VCaP (cell line): Measurements from ENCODE around the gene AVL9.

ENCODE experiments used
- H3K27ac ChIP-seq: fragments of 450-650 bp; 2 replicates; pipeline ENCODE4 v1.5.1; 2017
- TF ChIP-seq, protein P1 (sequence below): fragments of 450-650 bp; conservative IDR thresholded peaks from 2 replicates; pipeline ENCODE4 v1.5.1; 2017; ENCODE audit warnings: mild to moderate bottlenecking, moderate library complexity

Gene AVL9

DNA sequence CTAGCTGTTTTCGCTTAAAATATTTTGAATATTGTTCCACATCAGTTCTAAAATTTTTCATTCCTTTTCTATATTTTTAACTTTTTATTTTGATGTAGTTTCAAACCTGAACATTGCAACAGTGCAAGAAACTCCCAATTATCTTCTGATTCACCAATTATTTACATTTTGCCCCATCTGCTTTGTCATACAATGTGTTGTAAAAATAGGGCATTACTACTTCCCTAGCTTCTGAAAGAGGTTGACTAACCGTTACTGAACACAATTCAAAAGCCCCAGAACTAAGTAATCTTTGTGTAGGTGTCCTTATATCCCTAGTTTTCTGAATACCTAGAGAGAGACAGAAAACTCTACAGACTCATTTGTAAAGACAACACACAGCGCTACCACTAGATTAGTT, 86.7 kb downstream of the AVL9 start:
- TF ChIP-seq, protein P1, sequence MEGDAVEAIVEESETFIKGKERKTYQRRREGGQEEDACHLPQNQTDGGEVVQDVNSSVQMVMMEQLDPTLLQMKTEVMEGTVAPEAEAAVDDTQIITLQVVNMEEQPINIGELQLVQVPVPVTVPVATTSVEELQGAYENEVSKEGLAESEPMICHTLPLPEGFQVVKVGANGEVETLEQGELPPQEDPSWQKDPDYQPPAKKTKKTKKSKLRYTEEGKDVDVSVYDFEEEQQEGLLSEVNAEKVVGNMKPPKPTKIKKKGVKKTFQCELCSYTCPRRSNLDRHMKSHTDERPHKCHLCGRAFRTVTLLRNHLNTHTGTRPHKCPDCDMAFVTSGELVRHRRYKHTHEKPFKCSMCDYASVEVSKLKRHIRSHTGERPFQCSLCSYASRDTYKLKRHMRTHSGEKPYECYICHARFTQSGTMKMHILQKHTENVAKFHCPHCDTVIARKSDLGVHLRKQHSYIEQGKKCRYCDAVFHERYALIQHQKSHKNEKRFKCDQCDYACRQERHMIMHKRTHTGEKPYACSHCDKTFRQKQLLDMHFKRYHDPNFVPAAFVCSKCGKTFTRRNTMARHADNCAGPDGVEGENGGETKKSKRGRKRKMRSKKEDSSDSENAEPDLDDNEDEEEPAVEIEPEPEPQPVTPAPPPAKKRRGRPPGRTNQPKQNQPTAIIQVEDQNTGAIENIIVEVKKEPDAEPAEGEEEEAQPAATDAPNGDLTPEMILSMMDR, result no peak
- no peak overlapping the region for H3K27ac ChIP-seq

DNA sequence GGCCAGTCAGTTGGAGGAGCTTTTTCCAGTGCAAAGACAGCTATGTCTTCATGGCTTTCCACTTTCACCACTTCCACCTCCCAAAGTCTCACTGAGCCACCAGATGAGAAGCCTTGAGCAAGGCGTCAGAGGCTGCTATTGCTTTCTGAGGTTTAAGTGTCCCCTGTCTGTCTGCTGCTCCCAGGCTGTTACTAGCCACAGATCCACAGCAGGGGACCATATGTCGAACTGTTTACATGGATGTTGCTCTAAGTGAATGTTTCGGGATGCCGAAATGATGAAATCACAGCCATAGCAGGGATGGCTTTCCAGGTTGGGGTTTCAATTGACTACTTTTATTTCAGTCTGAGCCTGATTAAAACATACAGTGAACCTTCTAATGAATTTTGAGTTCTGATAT, 88.5 kb downstream of the AVL9 start:
- TF ChIP-seq, protein P1, result no peak
- H3K27ac ChIP-seq, result no peak overlapping the region

DNA sequence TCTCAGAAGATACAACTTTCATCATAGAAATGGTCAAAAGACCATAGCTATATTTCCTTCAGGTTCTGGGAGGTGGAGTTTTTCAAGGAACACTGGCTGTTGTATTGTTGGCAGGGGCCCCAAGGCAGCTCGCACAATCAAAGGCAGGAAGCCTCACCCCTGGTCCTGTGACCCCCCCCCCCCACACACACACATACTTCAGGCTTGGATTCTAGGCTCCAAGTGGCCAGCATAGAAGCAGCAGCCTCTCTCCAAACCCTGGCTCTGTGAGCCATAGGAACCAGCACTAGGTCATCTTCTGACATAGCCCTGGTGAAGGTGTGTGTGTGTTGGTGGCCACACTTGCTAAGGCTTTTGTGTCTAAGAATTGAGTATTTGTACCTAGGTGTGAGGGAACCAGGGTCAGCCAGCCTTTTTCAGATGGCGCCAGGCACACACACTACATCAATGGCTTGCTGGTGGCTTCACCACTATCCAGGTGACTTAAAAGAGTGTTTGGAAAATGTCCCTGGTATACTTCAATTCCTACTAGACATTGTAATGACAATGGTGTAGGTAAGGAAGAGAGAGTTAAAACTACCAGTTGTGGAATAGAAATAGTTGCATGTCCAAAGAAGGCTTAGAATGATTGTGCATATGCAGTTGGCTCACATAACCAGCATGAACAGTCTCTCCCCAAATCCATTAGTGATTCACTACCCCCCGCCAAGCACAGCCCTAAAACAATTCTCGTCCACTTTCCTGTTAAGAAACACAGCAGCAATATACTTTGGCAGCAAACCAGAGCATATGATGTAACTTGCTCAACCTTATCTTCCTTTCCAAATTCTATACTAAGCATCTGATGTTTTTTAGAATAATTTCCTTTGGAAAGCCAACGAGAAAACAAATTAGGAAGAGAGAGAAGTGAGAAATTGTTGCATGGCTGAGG, 91.3 kb downstream of the AVL9 start:
- TF ChIP-seq, protein P1, result no peak
- H3K27ac ChIP-seq, result no peak overlapping the region

DNA sequence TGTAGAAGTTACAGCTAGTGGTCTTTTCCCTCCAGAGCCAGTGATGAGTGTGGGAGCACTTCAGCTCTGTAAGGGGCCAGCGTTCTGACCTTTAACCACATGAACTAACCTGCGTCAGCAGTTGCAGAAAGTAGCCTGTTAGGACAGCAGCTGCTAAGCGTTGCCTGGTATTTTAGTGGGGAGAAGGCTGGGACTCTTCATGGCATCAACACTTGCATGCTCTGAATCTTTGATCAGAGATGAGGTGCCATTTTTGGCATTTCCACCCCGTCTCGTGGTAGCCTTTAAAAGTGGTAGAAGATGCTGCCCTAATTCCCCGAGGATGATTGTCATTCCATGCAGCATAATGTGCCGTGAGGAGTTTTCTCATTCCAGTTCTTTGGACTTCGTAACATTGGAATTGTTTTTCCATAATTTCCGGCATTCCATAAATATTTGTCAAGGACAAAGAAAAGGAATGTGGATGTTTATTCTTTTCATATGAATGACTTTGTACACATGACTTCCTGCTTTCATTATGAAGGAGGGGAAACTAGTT, 92.2 kb downstream of the AVL9 start:
- TF ChIP-seq, protein P1, result no peak
- no peak overlapping the region for H3K27ac ChIP-seq

DNA sequence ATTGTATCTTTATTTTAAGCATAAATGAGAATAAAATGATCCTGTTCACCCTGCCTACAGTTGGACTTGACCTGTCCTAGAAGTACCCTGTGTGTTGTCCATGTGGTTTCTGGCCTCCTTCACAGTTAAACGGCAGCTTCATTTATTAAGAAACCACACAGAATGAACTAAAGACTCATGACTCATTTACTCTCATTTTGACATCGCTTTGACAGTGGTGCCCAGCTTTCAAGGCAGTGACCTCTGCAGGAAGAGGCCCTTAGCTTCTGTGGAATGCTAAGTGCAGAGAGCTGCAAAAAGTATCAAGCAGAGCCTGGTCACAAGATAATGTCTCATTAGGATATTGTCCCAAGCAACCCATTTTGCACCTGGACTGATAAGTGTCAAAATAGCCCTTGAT, 93.4 kb downstream of the AVL9 start:
- no peak overlapping the region for H3K27ac ChIP-seq
- TF ChIP-seq, protein P1, result no peak

DNA sequence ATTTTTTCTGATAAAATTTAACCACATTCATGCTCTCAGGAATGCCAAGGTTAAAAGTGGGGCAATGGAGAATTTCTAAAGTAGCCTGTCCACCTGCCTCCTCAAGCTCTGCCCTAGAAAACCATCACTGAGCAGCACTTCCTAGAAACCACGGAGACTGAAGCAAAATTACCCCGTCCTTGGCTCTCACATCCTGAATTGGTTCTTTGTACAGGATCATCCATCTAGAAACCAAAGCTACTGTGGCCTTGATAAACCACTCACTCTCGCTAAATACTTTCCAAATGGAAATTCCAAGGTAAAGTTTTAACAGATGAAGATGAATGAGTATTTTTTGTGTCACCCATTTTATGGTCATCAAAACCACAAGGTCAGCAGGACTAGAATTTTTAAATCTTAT, 96.6 kb downstream of the AVL9 start:
- TF ChIP-seq, protein P1, result no peak
- H3K27ac ChIP-seq, result no peak overlapping the region

DNA sequence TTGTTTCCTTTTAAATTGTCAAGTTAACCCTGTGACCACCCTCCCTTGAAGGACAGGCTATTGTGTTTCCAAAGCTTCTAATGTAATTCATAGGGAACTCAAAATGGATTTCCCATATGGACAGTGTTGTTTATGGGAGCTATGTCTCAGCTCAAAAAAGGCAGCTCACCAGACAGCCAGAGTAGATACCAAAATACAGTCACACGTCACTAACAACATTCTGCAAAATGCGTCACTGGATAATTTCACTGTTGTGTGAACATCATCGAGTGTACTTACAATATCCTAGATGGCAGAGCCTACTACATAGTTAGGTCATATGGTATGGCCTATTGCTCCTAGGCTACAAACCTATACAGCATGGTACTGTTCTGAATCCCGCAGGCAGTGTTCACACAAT, 97.4 kb downstream of the AVL9 start:
- H3K27ac ChIP-seq, result no peak overlapping the region
- TF ChIP-seq, protein P1, result no peak
